Measurements from ENCODE around the gene RTL9.

DNA sequence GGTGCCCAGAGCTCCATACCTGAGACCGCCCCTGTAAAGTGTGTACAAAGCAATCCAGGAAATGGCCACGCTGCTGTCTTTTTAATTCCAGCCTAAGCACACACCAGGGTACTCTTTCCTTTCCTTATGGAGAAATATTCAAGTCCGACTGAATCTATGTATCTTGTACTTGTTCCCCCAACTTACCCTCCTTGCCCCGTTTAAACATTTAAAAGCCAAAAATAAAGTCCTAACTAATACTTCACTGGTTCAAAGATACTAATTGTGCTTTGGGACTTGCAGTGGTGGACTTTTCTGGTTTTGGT is 40.0 kb upstream of the RTL9 start:
- TF ChIP-seq, protein P1, sequence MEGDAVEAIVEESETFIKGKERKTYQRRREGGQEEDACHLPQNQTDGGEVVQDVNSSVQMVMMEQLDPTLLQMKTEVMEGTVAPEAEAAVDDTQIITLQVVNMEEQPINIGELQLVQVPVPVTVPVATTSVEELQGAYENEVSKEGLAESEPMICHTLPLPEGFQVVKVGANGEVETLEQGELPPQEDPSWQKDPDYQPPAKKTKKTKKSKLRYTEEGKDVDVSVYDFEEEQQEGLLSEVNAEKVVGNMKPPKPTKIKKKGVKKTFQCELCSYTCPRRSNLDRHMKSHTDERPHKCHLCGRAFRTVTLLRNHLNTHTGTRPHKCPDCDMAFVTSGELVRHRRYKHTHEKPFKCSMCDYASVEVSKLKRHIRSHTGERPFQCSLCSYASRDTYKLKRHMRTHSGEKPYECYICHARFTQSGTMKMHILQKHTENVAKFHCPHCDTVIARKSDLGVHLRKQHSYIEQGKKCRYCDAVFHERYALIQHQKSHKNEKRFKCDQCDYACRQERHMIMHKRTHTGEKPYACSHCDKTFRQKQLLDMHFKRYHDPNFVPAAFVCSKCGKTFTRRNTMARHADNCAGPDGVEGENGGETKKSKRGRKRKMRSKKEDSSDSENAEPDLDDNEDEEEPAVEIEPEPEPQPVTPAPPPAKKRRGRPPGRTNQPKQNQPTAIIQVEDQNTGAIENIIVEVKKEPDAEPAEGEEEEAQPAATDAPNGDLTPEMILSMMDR (IDR thresholded peaks at IDR 0.05) = no peak
- TF ChIP-seq POLR2A (IDR thresholded peaks at IDR 0.05) (no peak), POLR2AphosphoS5 (IDR thresholded peaks at IDR 0.05) (no peak)
